HPDE6-E6E7 (cell line): Measurements from ENCODE around the gene PRDX4.
A peak's percentile ranks its signal among the peaks of the same experiment; 100 is the strongest.
"Not testable (repeated sequence)": the region's sequence is repeated elsewhere in the genome, so short reads cannot be mapped to it uniquely, and the experiment has no call there.

Source experiments
- DNase-seq: peaks from one replicate; pipeline ENCODE4 v3.0.0; 2011; ENCODE audit warnings: missing footprints; ENCODE audit errors: extremely low spot score

Gene PRDX4

GRCh38 chrX:23667239-23668177 lies at the start of gene PRDX4:
Gene PRDX4 (plus strand): TSS chrX:23667493. CDS start chrX:23667571, 78 bp downstream.
- peak; percentile 57 for DNase-seq

- DNase-seq, result no peak
Observed at GRCh38 chrX:23621621-23622265, 45.5 kb upstream of the PRDX4 start.

GRCh38 chrX:23623797-23624196 lies 43.5 kb upstream of the PRDX4 start:
- no peak for DNase-seq

GRCh38 chrX:23626651-23627050 lies 40.6 kb upstream of the PRDX4 start:
- no peak for DNase-seq

GRCh38 chrX:23628131-23628530 lies 39.2 kb upstream of the PRDX4 start:
- no peak for DNase-seq

GRCh38 chrX:23631136-23631535 lies 36.2 kb upstream of the PRDX4 start:
- DNase-seq, result no peak

GRCh38 chrX:23633834-23634580 lies 33.3 kb upstream of the PRDX4 start:
- DNase-seq, result no peak

- no peak for DNase-seq
Observed at GRCh38 chrX:23637187-23637586, 30.1 kb upstream of the PRDX4 start.

GRCh38 chrX:23643020-23643419 lies 24.3 kb upstream of the PRDX4 start:
- no peak for DNase-seq

- no peak for DNase-seq
Observed at GRCh38 chrX:23644744-23645143, 22.5 kb upstream of the PRDX4 start.

GRCh38 chrX:23656091-23656490 lies 11.2 kb upstream of the PRDX4 start:
- no peak for DNase-seq

GRCh38 chrX:23656684-23657083 lies 10.6 kb upstream of the PRDX4 start:
- DNase-seq, result no peak

- DNase-seq, result no peak
Observed at GRCh38 chrX:23659339-23659738, 8.0 kb upstream of the PRDX4 start.

GRCh38 chrX:23660083-23660765 lies 7.1 kb upstream of the PRDX4 start:
- not testable (repeated sequence) for DNase-seq

GRCh38 chrX:23660766-23661132 lies 6.5 kb upstream of the PRDX4 start:
- no peak for DNase-seq

- DNase-seq, result no peak
Observed at GRCh38 chrX:23661671-23662070, 5.6 kb upstream of the PRDX4 start.

GRCh38 chrX:23662187-23662586 lies 5.1 kb upstream of the PRDX4 start:
- no peak for DNase-seq

GRCh38 chrX:23662853-23663252 lies 4.4 kb upstream of the PRDX4 start:
- no peak for DNase-seq

- no peak for DNase-seq
Observed at GRCh38 chrX:23664496-23664895, 2.8 kb upstream of the PRDX4 start.

GRCh38 chrX:23666282-23666681 lies 1.0 kb upstream of the PRDX4 start:
- no peak for DNase-seq

GRCh38 chrX:23668335-23668734 lies 1.0 kb downstream of the PRDX4 start:
- no peak for DNase-seq

GRCh38 chrX:23670528-23670927 lies 3.2 kb downstream of the PRDX4 start:
- DNase-seq, result no peak
